Measurements from ENCODE around the gene FOXP1.

The FOXP1 gene

GRCh38 chr3:71450162-71450561 is 133.4 kb downstream of the FOXP1 start:
- H3K27ac ChIP-seq, result no peak overlapping the region
- TF ChIP-seq, protein P1, sequence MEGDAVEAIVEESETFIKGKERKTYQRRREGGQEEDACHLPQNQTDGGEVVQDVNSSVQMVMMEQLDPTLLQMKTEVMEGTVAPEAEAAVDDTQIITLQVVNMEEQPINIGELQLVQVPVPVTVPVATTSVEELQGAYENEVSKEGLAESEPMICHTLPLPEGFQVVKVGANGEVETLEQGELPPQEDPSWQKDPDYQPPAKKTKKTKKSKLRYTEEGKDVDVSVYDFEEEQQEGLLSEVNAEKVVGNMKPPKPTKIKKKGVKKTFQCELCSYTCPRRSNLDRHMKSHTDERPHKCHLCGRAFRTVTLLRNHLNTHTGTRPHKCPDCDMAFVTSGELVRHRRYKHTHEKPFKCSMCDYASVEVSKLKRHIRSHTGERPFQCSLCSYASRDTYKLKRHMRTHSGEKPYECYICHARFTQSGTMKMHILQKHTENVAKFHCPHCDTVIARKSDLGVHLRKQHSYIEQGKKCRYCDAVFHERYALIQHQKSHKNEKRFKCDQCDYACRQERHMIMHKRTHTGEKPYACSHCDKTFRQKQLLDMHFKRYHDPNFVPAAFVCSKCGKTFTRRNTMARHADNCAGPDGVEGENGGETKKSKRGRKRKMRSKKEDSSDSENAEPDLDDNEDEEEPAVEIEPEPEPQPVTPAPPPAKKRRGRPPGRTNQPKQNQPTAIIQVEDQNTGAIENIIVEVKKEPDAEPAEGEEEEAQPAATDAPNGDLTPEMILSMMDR (conservative IDR thresholded peaks at IDR 0.05), result no peak

GRCh38 chr3:71447803-71448202 is 135.7 kb downstream of the FOXP1 start:
- H3K27ac ChIP-seq, result no peak overlapping the region
- TF ChIP-seq, protein P1 (conservative IDR thresholded peaks at IDR 0.05), result no peak

- H3K27ac ChIP-seq, result no peak overlapping the region
- TF ChIP-seq, protein P1 (conservative IDR thresholded peaks at IDR 0.05), result no peak
These were observed 136.3 kb downstream of the FOXP1 start for GRCh38 chr3:71447197-71447596.

DNA sequence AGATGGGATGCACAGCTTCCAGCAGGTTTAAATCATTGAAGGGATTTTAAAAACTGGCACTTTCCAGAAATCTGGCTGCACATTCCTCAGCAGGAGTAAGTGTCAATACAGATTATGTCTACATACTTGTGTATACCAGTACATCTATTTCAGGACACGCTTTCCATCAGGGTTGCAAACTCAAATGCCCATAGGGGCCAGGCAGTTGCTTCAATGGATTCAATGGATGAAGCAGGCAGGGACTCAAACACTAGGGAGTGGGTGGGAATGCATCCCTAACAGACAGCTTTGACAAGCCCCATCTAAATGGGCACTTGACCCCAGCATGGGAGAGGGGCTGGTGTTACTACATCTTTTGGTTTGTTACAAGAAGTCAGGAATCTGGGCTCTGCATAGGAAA is 136.8 kb downstream of the FOXP1 start:
- peak overlapping the region; percentile 87 for H3K27ac ChIP-seq
- TF ChIP-seq, protein P1 (conservative IDR thresholded peaks at IDR 0.05), result no peak

DNA sequence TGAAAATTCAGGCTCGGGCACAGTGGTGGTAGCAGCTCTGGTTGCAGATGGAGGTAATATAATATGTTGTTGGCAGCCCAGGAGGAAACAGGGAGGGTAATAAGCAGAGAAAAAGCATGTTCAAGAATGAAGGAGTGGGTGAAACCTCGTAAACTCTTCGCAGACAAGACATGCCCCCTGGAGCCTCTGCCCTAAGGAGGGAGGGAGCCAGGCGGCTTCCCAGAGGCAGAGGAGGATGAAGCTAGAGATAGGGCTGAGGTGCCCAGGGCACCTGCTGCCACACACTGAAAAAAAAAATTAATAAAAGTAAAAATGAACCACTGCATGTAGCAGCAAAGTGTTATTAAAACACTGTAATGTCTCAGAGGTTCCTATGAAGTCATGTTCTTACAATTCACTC is 137.3 kb downstream of the FOXP1 start:
- TF ChIP-seq, protein P1 (conservative IDR thresholded peaks at IDR 0.05), result no peak
- peak overlapping the region; percentile 87 for H3K27ac ChIP-seq

DNA sequence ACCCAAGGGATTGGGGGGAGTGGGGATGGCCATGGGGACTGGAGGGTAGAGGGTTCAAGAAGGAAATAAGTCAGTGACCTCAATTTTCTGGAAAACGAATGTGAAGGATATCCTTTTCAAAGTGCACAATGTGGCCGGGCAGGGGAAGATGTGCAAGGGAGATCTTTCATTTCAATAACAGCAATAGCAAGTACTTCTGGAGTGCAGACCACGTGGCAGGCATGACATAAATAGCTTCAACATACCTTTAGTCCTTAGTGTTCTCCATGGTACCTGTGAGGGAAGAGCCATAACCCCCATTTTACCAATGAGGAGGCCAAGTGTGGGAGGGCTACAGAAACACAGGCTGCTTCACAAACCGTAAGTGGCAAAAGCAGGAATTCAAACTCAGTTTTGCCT is 138.7 kb downstream of the FOXP1 start:
- TF ChIP-seq, protein P1 (conservative IDR thresholded peaks at IDR 0.05), result no peak
- H3K27ac ChIP-seq, result peak overlapping the region; percentile 87

- TF ChIP-seq, protein P1 (conservative IDR thresholded peaks at IDR 0.05), result no peak
- H3K27ac ChIP-seq, result peak overlapping the region; percentile 87
These were observed 139.3 kb downstream of the FOXP1 start for GRCh38 chr3:71444028-71444860.

Measured in VCaP (cell line).